ENCODE measurements around the gene SAMHD1. TPM values are rescaled to one million over a fixed set of nuclear protein-coding genes. Genes with fewer than 3 reads are reported as not detected.

SAMHD1 gene
- total RNA-seq, 1 donor from 2014 or later: 22.0 TPM

- no peak for TF ChIP-seq CTCF (conservative IDR thresholded peaks at IDR 0.05; ENCODE audit: low read depth, low read length)
- H3K4me3 ChIP-seq (ENCODE audit: low read depth, low read length): no peak overlapping the region
- no peak for DNase-seq (ENCODE audit: low read depth)
Measured at GRCh38 chr20:36924167-36925045, 27.1 kb downstream of the SAMHD1 start.

- TF ChIP-seq CTCF (conservative IDR thresholded peaks at IDR 0.05; ENCODE audit: low read depth, low read length): no peak
- H3K4me3 ChIP-seq (ENCODE audit: low read depth, low read length): no peak overlapping the region
- no peak for DNase-seq (ENCODE audit: low read depth)
Measured at GRCh38 chr20:36920334-36920730, 31.2 kb downstream of the SAMHD1 start.

GRCh38 chr20:36919715-36920333, 31.7 kb downstream of the SAMHD1 start:
- TF ChIP-seq CTCF (conservative IDR thresholded peaks at IDR 0.05; ENCODE audit: low read depth, low read length): peak; percentile 91
- H3K4me3 ChIP-seq (ENCODE audit: low read depth, low read length): no peak overlapping the region
- DNase-seq (ENCODE audit: low read depth): no peak

- TF ChIP-seq CTCF (conservative IDR thresholded peaks at IDR 0.05; ENCODE audit: low read depth, low read length): no peak
- no peak overlapping the region for H3K4me3 ChIP-seq (ENCODE audit: low read depth, low read length)
- DNase-seq (ENCODE audit: low read depth): no peak
Measured at GRCh38 chr20:36917943-36918342, 33.6 kb downstream of the SAMHD1 start.

GRCh38 chr20:36917240-36917639, 34.3 kb downstream of the SAMHD1 start:
- H3K4me3 ChIP-seq (ENCODE audit: low read depth, low read length): no peak overlapping the region
- DNase-seq (ENCODE audit: low read depth): no peak
- TF ChIP-seq CTCF (conservative IDR thresholded peaks at IDR 0.05; ENCODE audit: low read depth, low read length): no peak

GRCh38 chr20:36916199-36916598, 35.3 kb downstream of the SAMHD1 start:
- DNase-seq (ENCODE audit: low read depth): no peak
- TF ChIP-seq CTCF (conservative IDR thresholded peaks at IDR 0.05; ENCODE audit: low read depth, low read length): no peak
- no peak overlapping the region for H3K4me3 ChIP-seq (ENCODE audit: low read depth, low read length)

All from epithelial cell of proximal tubule (primary cell).